Transverse colon (tissue), 4 donors: ENCODE measurements around the gene CKLF. TPM values are rescaled to one million over a fixed set of nuclear protein-coding genes. Genes with fewer than 3 reads are reported as not detected.
"Not testable (repeated sequence)": the region's sequence is repeated elsewhere in the genome, so short reads cannot be mapped to it uniquely, and the experiment has no call there.

ENCODE experiments used
- DNase-seq: peaks from one replicate; pipeline ENCODE4 v3.0.0-alpha.2; 2019
- H3K27ac ChIP-seq, 4 donors: fragments of 200-600 bp; sonication (generic); 2 replicates each; pipeline ENCODE4 v1.5.1; 2016 to 2018; ENCODE audit warnings: inconsistent platforms in 4 of 4
- H3K27me3 ChIP-seq: fragments of 200-600 bp; sonication (generic); 2 replicates; pipeline ENCODE4 v1.5.1; 2017; ENCODE audit warnings: inconsistent platforms
- H3K36me3 ChIP-seq, 4 donors: fragments of 200-600 bp; sonication (generic); 2 replicates each; pipeline ENCODE4 v1.5.1; 2017 to 2019; ENCODE audit warnings: inconsistent platforms in 4 of 4
- H3K4me1 ChIP-seq, 4 donors: fragments of 200-600 bp; sonication (generic); 2 replicates each; pipeline ENCODE4 v1.5.1; 2017 to 2020; ENCODE audit warnings: inconsistent platforms in 4 of 4
- H3K4me3 ChIP-seq, 4 donors: fragments of 200-600 bp; sonication (generic); 1 replicate in 1 of 4; 2 replicates in 3 of 4; pipeline versions ENCODE4 v1.5.1 to v1.6.1; 2017 to 2019; ENCODE audit warnings: inconsistent platforms in 4 of 4
- H3K9me3 ChIP-seq, 2 donors: fragments of 200-600 bp; sonication (generic); 2 replicates each; pipeline ENCODE4 v1.5.1; 2017 to 2019; ENCODE audit warnings: inconsistent platforms in 2 of 2
- EP300 ChIP-seq: sonication (generic); formaldehyde crosslinking; IDR thresholded peaks from one replicate; pipeline ENCODE4 v1.6.1; 2017; ENCODE audit warnings: antibody characterized with exemption, low read depth
- POLR2A ChIP-seq: fragments of 450-650 bp; IDR thresholded peaks from one replicate; pipeline ENCODE4 v1.6.1; 2016; ENCODE audit warnings: antibody characterized with exemption, mild to moderate bottlenecking, moderate library complexity
- POLR2AphosphoS5 ChIP-seq, 3 donors: sonication (generic); formaldehyde crosslinking; IDR thresholded peaks; one replicate each; pipeline ENCODE4 v1.6.1; 2016; ENCODE audit warnings: antibody characterized with exemption in 3 of 3
- WGBS, 2 donors: methylation state at CpG; one replicate each; pipeline ENCODE4 v1.1.5; 2018; ENCODE audit warnings: low coverage in 1 of 2; 5-methylcytosine and 5-hydroxymethylcytosine counted together
- in situ Hi-C, 4 donors: fragments of 200-750 bp; cut with MboI; loops; one replicate each; pipeline versions ENCODE4 v1.15.0 to v1.15.1; 2017; ENCODE audit warnings: low sequenced_read_pairs in 3 of 4, low pct_ligation_motif_present in 1 of 4, low pct_unique_long_range_greater_than_20kb in 1 of 4
- intact Hi-C: fragments of 100-400 bp; cut with DNase I; formaldehyde crosslinking; loops from one replicate; pipeline ENCODE4 v1.15.1; 2023; ENCODE audit warnings: low total_unique reads
- total RNA-seq, 4 donors: library from RNA; depleted of rRNA; stranded (reverse); fragments of >200 nt; gene quantifications; one replicate each; pipeline ENCODE4 v1.1.0, GENCODE V29; 2016
- TF ChIP-seq, protein P1 (sequence below), 5 experiments: fragments of 200-600 bp in 3 of 5; fragments of 450-650 bp in 2 of 5; sonication (generic) in 3 of 5; IDR thresholded peaks; 1 replicate in 2 of 5; 2 replicates in 3 of 5; pipeline ENCODE4 v1.5.1; 2016 to 2017; ENCODE audit warnings: antibody characterized with exemption in 5 of 5, inconsistent platforms in 3 of 5, mild to moderate bottlenecking in 2 of 5, moderate library complexity in 1 of 5

The CKLF gene
- total RNA-seq, 4 donors from 2014 or later = 25.3 to 108 (median 39.1) TPM

DNA sequence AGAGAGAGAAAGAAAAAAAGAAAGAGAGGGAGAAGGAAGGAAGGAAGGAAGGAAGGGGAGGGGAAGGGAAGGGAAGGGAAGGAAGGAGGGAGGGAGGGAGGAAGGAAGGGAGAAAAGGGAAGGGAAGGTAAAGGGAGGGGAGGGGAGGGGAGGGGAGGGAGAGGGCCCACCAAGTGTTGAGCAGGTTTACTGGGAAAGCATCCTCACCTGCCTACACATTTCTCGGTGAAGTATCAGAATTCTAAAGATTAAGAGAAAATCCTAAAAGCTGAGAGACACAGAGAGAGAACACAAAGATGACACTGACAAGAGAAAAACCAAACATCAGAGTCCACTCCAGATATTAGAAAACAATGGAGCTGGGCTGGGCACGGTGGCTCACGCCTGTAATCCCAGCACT lies 39.9 kb downstream of the CKLF start:
- in situ Hi-C loops = loop anchor here in 3 of 4 donors (25.0 kb wide), 2 partner anchors 105 to 180 kb away; no protein-coding TSS in a partner anchor

DNA sequence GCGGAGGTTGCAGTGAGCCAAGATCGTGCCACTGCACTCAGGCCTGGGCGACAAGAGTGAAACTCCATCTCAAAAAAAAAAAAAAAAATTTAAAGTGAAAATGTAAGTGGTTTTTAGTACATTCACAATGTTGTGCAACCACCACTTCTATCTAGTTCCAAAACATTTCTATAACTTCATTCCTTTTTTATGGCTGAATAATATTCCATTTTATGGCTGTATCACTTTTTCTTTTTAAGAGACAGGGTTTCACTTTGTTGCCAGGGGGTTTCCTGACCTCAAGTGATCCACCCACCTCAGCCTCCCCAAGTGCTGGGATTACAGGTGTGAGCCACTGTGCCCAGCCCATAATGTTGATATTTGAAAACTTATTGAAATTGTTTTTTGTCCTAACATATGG lies 40.4 kb downstream of the CKLF start:
- TF ChIP-seq, protein P1, sequence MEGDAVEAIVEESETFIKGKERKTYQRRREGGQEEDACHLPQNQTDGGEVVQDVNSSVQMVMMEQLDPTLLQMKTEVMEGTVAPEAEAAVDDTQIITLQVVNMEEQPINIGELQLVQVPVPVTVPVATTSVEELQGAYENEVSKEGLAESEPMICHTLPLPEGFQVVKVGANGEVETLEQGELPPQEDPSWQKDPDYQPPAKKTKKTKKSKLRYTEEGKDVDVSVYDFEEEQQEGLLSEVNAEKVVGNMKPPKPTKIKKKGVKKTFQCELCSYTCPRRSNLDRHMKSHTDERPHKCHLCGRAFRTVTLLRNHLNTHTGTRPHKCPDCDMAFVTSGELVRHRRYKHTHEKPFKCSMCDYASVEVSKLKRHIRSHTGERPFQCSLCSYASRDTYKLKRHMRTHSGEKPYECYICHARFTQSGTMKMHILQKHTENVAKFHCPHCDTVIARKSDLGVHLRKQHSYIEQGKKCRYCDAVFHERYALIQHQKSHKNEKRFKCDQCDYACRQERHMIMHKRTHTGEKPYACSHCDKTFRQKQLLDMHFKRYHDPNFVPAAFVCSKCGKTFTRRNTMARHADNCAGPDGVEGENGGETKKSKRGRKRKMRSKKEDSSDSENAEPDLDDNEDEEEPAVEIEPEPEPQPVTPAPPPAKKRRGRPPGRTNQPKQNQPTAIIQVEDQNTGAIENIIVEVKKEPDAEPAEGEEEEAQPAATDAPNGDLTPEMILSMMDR (IDR thresholded peaks at IDR 0.05) = no peak
- no peak for TF ChIP-seq POLR2A
- no peak for TF ChIP-seq POLR2AphosphoS5 (IDR thresholded peaks at IDR 0.05)
- no peak for TF ChIP-seq EP300
- intact Hi-C loops = no loop called here
- in situ Hi-C loops = loop anchor here in 3 of 4 donors (25.0 kb wide), 2 partner anchors 106 to 181 kb away; no protein-coding TSS in a partner anchor
- Histone ChIP-seq H3K4me3 (no peak overlapping the region), H3K27ac (no peak overlapping the region), H3K4me1 (no peaks in the 10 kb centered on the region), H3K27me3 (no peaks in the 10 kb centered on the region), H3K36me3 (no peaks in the 10 kb centered on the region), H3K9me3 (no peaks in the 10 kb centered on the region)
- 93 to 99% methylated on average over 3 of the region's 3 CpGs for WGBS, 2 donors
- no peak for DNase-seq

More for the DNA sequence above, 39.9 kb downstream of the CKLF start:
- no peak overlapping the region for H3K27ac ChIP-seq
- no peaks in the 10 kb centered on the region for H3K36me3 ChIP-seq
- intact Hi-C loops = no loop called here
- H3K27me3 ChIP-seq = no peaks in the 10 kb centered on the region
- WGBS, 2 donors = 88% methylated on average over 3 of the region's 3 CpGs; no CpG with 5 or more reads in 1 of the 2 donors
- no peak overlapping the region for H3K4me3 ChIP-seq
- H3K9me3 ChIP-seq = no peaks in the 10 kb centered on the region
- DNase-seq = no peak
- TF ChIP-seq POLR2AphosphoS5 (IDR thresholded peaks at IDR 0.05) (no peak), POLR2A (no peak), EP300 (no peak)
- TF ChIP-seq, protein P1 (IDR thresholded peaks at IDR 0.05) = no peak
- H3K4me1 ChIP-seq = no peaks in the 10 kb centered on the region

DNA sequence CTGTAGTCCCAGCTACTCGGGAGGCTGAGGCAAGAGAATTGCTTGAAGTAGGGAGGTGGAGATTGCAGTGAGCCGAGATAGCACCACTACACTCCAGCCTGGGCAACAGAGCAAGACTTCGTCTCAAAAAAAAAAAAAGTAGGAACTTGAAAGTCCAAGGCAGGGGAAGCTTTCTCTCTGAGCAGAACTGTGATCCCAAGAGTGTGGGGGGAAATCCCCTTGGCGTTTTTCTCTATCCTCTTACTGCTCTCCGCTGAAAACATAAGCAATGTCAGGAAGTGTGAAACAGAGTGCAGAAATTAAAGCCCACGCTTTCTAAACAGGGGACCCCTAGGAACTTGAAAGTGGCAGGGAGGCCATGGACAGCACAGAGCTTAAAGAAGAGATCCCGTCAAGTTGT lies 42.4 kb downstream of the CKLF start:
- H3K4me1 ChIP-seq = no peaks in the 10 kb centered on the region
- H3K9me3 ChIP-seq = no peaks in the 10 kb centered on the region
- no peak for TF ChIP-seq EP300
- TF ChIP-seq, protein P1 (IDR thresholded peaks at IDR 0.05) = no peak
- TF ChIP-seq POLR2A = no peak
- H3K36me3 ChIP-seq = no peaks in the 10 kb centered on the region
- H3K27ac ChIP-seq = no peak overlapping the region
- H3K27me3 ChIP-seq = no peaks in the 10 kb centered on the region
- H3K4me3 ChIP-seq = no peak overlapping the region
- no peak for DNase-seq
- intact Hi-C loops (no loop called here), in situ Hi-C loops (loop anchor here in 3 of 4 donors (25.0 kb wide), 2 partner anchors 107 to 182 kb away; no protein-coding TSS in a partner anchor)
- 60 to 78% methylated on average over 5 to 7 of the region's 7 CpGs for WGBS, 2 donors

DNA sequence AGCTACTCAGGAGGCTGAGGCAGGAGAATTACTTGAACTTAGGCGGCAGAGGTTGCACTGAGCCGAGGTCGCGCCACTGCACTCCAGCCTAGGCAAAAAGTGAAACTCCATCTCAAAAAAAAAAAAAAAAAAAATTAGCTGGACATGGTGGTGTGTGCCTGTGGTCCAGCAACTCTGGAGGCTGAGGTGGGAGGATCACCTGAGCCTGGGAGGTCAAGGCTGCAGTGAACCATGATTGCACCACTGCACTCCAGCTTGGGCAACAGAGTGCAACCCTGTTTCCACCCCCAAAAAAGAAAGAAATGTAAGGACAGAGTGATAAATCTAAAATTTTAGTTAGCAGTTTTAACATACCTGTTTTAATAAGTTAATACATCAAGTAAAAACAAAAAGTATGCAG lies 44.2 kb downstream of the CKLF start:
- H3K4me3 ChIP-seq, DNase-seq, H3K9me3 ChIP-seq, H3K27ac ChIP-seq, H3K4me1 ChIP-seq, H3K36me3 ChIP-seq, H3K27me3 ChIP-seq, intact Hi-C loops: not testable (repeated sequence)
- in situ Hi-C loops = loop anchor here in 3 of 4 donors (25.0 kb wide), 2 partner anchors 109 to 184 kb away; no protein-coding TSS in a partner anchor
- 98% methylated on average over 4 of the region's 4 CpGs; no CpG with 5 or more reads in 1 of the 2 donors for WGBS, 2 donors
